Lung (tissue), 12 donors: ENCODE data around the gene GRM4. TPM values are rescaled to one million over a fixed set of nuclear protein-coding genes. Genes with fewer than 3 reads are reported as not detected.

Experiments used
- ATAC-seq: fragments of 200-7000 bp; cut with Tn5 transposase; one replicate; pipeline ENCODE4 v1.9.1; 2020; ENCODE audit warnings: moderate number of reproducible peaks; ENCODE audit not compliant: insufficient read depth, low FRiP score
- DNase-seq, 3 donors: peaks; one replicate each; pipeline ENCODE4 v3.0.0-alpha.2; 2013 to 2017
- H3K27ac ChIP-seq, 2 donors: one replicate each; pipeline ENCODE4 v1.5.1; 2013; ENCODE audit warnings: mild to moderate bottlenecking in 2 of 2, moderate library complexity in 2 of 2, control low read depth in 1 of 2, inconsistent platforms in 1 of 2, low read depth in 1 of 2, low read length in 1 of 2
- H3K27me3 ChIP-seq, 3 donors: one replicate each; pipeline ENCODE4 v1.5.1; 2013; ENCODE audit warnings: low read length in 2 of 3; ENCODE audit not compliant: control insufficient read depth in 3 of 3, insufficient read depth in 3 of 3
- H3K36me3 ChIP-seq, 4 donors: one replicate each; pipeline ENCODE4 v1.5.1; 2013; ENCODE audit warnings: low read length in 4 of 4, mild to moderate bottlenecking in 1 of 4, moderate library complexity in 1 of 4; ENCODE audit not compliant: control insufficient read depth in 4 of 4, insufficient read depth in 4 of 4
- H3K4me1 ChIP-seq, 5 donors: one replicate each; pipeline ENCODE4 v1.5.1; 2013; ENCODE audit warnings: low read length in 5 of 5, mild to moderate bottlenecking in 2 of 5, moderate library complexity in 1 of 5; ENCODE audit not compliant: control insufficient read depth in 5 of 5, insufficient read depth in 5 of 5
- H3K4me3 ChIP-seq: one replicate; pipeline ENCODE4 v1.5.1; 2013; ENCODE audit warnings: mild to moderate bottlenecking, control low read depth, moderate library complexity
- H3K9ac ChIP-seq, 2 donors: one replicate each; pipeline ENCODE4 v1.5.1; 2013; ENCODE audit warnings: low read length in 2 of 2, control low read depth in 1 of 2; ENCODE audit not compliant: insufficient read depth in 1 of 2
- H3K9me3 ChIP-seq, 4 donors: one replicate each; pipeline ENCODE4 v1.5.1; 2013; ENCODE audit warnings: low read length in 3 of 4, mild to moderate bottlenecking in 1 of 4, moderate library complexity in 1 of 4; ENCODE audit not compliant: control insufficient read depth in 4 of 4, insufficient read depth in 3 of 4
- WGBS, 2 donors: extraction: QIAGEN DNeasy Blood & Tissue Kit; methylation state at CpG; one replicate each; pipeline ENCODE4 v1.1.7; 2013; 5-methylcytosine and 5-hydroxymethylcytosine counted together
- polyA plus RNA-seq, 2 donors: library from polyadenylated mRNA; stranded (reverse); fragments of 200-250 nt; gene quantifications; one replicate each; pipeline ENCODE4 v1.2.1, GENCODE V29; 2013
- total RNA-seq, 2 donors: library from RNA; depleted of rRNA in 1 of 2; stranded (reverse); fragments of >200 nt in 1 of 2; gene quantifications; one replicate each; pipeline ENCODE4 v1.2.1, GENCODE V29; 2014 to 2021
- TF ChIP-seq, protein P1 (sequence below): IDR thresholded peaks from 2 replicates; pipeline ENCODE4 v1.5.1; 2012; ENCODE audit warnings: mild to moderate bottlenecking; ENCODE audit errors: control extremely low read depth, extremely low read depth
- donor health status: control.
- donor health status: control.
- donor health status: Bipolar disorder and iron deficiency.
- donor health status: healthy.
- donor health status: DM: yes; HTN: yes; CAD: no.

The GRM4 gene
- total and polyA plus RNA-seq, 4 donors = 0.02 to 0.34 (median 0.09) TPM

DNA sequence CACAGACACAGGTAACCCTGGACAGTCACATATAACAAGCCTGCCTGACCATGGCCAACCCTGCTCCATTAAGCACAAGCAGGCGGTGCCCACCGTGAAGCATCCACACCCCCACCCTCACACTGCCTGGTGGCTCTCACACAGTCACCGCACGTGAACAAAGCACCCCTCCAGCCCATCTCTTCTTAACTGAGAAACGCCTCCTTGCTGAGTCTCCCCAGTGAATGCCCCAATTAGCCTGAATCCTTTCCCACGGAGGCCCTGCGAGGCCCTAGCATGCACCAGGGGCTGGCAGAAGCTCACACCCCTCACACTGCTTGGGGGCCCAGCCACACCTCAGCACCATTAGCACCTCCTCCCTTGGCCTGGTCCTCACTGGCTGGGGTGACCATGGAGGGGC is 72.3 kb downstream of the GRM4 start:
- Histone ChIP-seq H3K27ac (no peak overlapping the region), H3K9ac (no peak overlapping the region), H3K4me3 (no peak overlapping the region), H3K27me3 (peaks cover 0 to 3% (median 0%) of the 10 kb centered on the region in 3 donors), H3K36me3 (no peaks in the 10 kb centered on the region), H3K9me3 (peaks cover 0 to 5% (median 3%) of the 10 kb centered on the region in 4 donors), H3K4me1 (no peaks in the 10 kb centered on the region)
- DNase-seq (no peak), ATAC-seq (no peak)
- TF ChIP-seq, protein P1, sequence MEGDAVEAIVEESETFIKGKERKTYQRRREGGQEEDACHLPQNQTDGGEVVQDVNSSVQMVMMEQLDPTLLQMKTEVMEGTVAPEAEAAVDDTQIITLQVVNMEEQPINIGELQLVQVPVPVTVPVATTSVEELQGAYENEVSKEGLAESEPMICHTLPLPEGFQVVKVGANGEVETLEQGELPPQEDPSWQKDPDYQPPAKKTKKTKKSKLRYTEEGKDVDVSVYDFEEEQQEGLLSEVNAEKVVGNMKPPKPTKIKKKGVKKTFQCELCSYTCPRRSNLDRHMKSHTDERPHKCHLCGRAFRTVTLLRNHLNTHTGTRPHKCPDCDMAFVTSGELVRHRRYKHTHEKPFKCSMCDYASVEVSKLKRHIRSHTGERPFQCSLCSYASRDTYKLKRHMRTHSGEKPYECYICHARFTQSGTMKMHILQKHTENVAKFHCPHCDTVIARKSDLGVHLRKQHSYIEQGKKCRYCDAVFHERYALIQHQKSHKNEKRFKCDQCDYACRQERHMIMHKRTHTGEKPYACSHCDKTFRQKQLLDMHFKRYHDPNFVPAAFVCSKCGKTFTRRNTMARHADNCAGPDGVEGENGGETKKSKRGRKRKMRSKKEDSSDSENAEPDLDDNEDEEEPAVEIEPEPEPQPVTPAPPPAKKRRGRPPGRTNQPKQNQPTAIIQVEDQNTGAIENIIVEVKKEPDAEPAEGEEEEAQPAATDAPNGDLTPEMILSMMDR = no peak
- 62 to 77% methylated on average over 7 of the region's 7 CpGs for WGBS, 2 donors

DNA sequence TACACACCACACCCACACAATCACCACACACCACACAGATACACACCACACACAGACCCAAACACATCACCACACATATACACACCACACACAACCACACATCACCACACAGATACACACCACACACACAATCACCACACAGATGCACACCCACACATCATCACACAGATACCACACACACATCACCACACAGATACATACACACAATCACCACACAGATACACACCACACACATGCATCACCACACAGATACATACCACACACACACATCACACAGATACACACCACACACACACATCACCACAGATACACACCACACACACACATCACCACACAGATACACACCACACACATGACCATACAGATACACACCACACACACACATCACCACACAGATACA is 73.2 kb downstream of the GRM4 start:
- ATAC-seq (no peak), DNase-seq (no peak)
- H3K9me3 ChIP-seq = peaks cover 0 to 8% (median 3%) of the 10 kb centered on the region in 4 donors
- no peak overlapping the region for H3K4me3 ChIP-seq
- TF ChIP-seq, protein P1 = no peak
- H3K4me1 ChIP-seq = no peaks in the 10 kb centered on the region
- H3K27ac ChIP-seq = no peak overlapping the region
- no peaks in the 10 kb centered on the region for H3K36me3 ChIP-seq
- peaks cover 0 to 9% (median 0%) of the 10 kb centered on the region in 3 donors for H3K27me3 ChIP-seq
- H3K9ac ChIP-seq = no peak overlapping the region

DNA sequence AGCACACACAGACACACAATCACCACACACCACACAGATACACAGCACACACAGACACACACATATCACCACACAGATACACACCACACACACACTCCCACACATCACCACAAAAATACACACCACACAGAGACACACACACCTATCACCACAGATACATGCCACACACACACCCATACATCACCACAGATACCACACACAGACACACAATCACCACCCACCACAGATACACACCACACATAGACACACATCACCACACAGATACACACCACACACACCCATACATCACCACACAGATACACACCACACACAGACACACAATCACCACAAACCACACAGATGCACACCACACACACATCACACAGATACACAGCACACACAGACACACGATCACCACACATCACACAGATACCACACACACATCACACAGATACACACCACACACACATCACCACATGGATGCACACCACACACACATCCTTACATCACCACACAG is 74.0 kb downstream of the GRM4 start:
- ATAC-seq (no peak), DNase-seq (no peak)
- peaks cover 0 to 8% (median 3%) of the 10 kb centered on the region in 4 donors for H3K9me3 ChIP-seq
- H3K9ac ChIP-seq = no peak overlapping the region
- no peak overlapping the region for H3K27ac ChIP-seq
- peaks cover 0 to 16% (median 0%) of the 10 kb centered on the region in 3 donors for H3K27me3 ChIP-seq
- H3K36me3 ChIP-seq = no peaks in the 10 kb centered on the region
- no peaks in the 10 kb centered on the region for H3K4me1 ChIP-seq
- no peak overlapping the region for H3K4me3 ChIP-seq
- TF ChIP-seq, protein P1 = no peak
- WGBS, 2 donors = 89 to 100% methylated on average over 1 of the region's 1 CpG
